H1 (cell line): ENCODE measurements around the gene PLA2G4F. TPM values are rescaled to one million over a fixed set of nuclear protein-coding genes. Genes with fewer than 3 reads are reported as not detected.

Experiments used
- BACH1 ChIP-seq: IDR thresholded peaks from 2 replicates; pipeline ENCODE4 v1.6.1; 2012; ENCODE audit warnings: low read length, improper control_type of control experiment
- HDAC6 ChIP-seq: IDR thresholded peaks from one replicate; pipeline ENCODE4 v1.7.1; 2012; ENCODE audit warnings: low read depth, mild to moderate bottlenecking, inconsistent platforms, low read length, moderate library complexity
- KDM5A ChIP-seq: fragments of 200-600 bp; IDR thresholded peaks from 2 replicates; pipeline ENCODE4 v1.7.1; 2012; ENCODE audit warnings: mild to moderate bottlenecking, low read length, inconsistent platforms, mixed read lengths
- NANOG ChIP-seq: IDR thresholded peaks from 2 replicates; pipeline ENCODE4 v1.6.1; 2011; ENCODE audit warnings: low read length, low read depth, mild to moderate bottlenecking, inconsistent platforms; ENCODE audit not compliant: insufficient read depth, poor library complexity, severe bottlenecking
- NRF1 ChIP-seq: IDR thresholded peaks from 2 replicates; pipeline ENCODE4 v1.6.1; 2011; ENCODE audit warnings: mild to moderate bottlenecking, low read depth, low read length, improper control_type of control experiment
- RFX5 ChIP-seq: IDR thresholded peaks from 2 replicates; pipeline ENCODE4 v1.6.1; 2011; ENCODE audit warnings: low read depth, low read length, improper control_type of control experiment, borderline replicate concordance
- SIRT6 ChIP-seq: IDR thresholded peaks from one replicate; pipeline ENCODE4 v1.7.1; 2012; ENCODE audit warnings: low read length, inconsistent platforms
- SIX5 ChIP-seq: IDR thresholded peaks from 2 replicates; pipeline ENCODE4 v1.6.1; 2011; ENCODE audit warnings: mild to moderate bottlenecking, low read depth, low read length
- polyA plus RNA-seq, 7 experiments: library from polyadenylated mRNA; depleted of rRNA in 3 of 7; stranded (reverse) in 5 of 7; unstranded in 2 of 7; fragments of >200 nt in 5 of 7; fragments of 200-250 nt in 2 of 7; gene quantifications; 1 replicate in 5 of 7; 2 replicates in 1 of 7; 4 replicates in 1 of 7; pipeline versions ENCODE4 v1.2.1 to v1.2.3, GENCODE V29; 2011 to 2013; ENCODE audit warnings: missing spikeins in 2 of 7, mixed read lengths in 2 of 7
- total RNA-seq: library from RNA; stranded (reverse); fragmentation: NEBNext Ultra II Directional; extraction: Animal tissue kit (Norgen Biotek cat#: 25700); gene quantifications from 2 replicates; pipeline ENCODE4 v1.2.1, GENCODE V29; 2021
- TF ChIP-seq, protein P1 (sequence below): fragments of 300-600 bp; sonication (generic); IDR thresholded peaks from 2 replicates; pipeline ENCODE4 v1.7.1; 2012; ENCODE audit warnings: low read length, moderate library complexity, mild to moderate bottlenecking, inconsistent platforms; ENCODE audit not compliant: insufficient replicate concordance
- TF ChIP-seq, protein P2 (sequence below): IDR thresholded peaks from 2 replicates; pipeline ENCODE4 v1.6.1; 2012; ENCODE audit warnings: inconsistent platforms

Gene PLA2G4F
- total and polyA plus RNA-seq, 2 of the 8 experiments (the other 6 are each of a cell fraction or from before 2014, with no cell fraction given): not detected

DNA sequence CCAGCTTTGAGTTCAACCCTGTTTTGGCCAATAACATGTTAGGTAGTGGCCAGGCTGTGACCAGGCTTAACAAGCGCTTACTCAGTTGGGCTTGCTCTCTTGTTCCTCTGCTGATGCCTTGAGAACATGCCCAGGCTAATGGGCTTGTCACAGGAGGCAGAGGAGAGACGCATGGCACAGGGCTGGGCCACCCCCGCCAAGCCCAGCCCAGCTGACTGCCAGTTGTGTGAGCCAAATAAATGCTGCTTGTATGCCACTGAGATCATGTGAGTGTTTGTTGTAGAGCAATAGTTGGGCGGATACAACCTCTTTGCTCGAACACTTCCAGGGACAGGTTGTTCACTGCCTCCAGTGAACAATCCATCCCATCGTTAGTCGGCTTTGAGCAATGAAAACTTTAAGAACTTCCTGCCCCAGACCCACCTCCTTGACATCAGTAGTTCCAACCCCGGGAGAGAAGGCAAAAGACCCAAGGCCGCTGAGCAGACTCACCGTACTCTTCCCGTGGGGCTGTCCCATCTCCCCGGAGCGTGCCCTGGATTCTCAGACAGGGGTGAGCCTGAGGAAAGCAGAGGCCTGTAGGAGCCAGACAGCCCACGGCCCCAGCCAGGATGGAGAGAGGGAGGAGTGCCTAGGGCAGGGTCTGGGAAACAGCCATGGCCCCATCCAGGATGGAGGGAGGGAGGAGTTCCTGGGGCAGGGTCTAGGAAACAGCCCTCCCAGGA, 4.1 kb downstream of the PLA2G4F start (continued):
- TF ChIP-seq, protein P1, sequence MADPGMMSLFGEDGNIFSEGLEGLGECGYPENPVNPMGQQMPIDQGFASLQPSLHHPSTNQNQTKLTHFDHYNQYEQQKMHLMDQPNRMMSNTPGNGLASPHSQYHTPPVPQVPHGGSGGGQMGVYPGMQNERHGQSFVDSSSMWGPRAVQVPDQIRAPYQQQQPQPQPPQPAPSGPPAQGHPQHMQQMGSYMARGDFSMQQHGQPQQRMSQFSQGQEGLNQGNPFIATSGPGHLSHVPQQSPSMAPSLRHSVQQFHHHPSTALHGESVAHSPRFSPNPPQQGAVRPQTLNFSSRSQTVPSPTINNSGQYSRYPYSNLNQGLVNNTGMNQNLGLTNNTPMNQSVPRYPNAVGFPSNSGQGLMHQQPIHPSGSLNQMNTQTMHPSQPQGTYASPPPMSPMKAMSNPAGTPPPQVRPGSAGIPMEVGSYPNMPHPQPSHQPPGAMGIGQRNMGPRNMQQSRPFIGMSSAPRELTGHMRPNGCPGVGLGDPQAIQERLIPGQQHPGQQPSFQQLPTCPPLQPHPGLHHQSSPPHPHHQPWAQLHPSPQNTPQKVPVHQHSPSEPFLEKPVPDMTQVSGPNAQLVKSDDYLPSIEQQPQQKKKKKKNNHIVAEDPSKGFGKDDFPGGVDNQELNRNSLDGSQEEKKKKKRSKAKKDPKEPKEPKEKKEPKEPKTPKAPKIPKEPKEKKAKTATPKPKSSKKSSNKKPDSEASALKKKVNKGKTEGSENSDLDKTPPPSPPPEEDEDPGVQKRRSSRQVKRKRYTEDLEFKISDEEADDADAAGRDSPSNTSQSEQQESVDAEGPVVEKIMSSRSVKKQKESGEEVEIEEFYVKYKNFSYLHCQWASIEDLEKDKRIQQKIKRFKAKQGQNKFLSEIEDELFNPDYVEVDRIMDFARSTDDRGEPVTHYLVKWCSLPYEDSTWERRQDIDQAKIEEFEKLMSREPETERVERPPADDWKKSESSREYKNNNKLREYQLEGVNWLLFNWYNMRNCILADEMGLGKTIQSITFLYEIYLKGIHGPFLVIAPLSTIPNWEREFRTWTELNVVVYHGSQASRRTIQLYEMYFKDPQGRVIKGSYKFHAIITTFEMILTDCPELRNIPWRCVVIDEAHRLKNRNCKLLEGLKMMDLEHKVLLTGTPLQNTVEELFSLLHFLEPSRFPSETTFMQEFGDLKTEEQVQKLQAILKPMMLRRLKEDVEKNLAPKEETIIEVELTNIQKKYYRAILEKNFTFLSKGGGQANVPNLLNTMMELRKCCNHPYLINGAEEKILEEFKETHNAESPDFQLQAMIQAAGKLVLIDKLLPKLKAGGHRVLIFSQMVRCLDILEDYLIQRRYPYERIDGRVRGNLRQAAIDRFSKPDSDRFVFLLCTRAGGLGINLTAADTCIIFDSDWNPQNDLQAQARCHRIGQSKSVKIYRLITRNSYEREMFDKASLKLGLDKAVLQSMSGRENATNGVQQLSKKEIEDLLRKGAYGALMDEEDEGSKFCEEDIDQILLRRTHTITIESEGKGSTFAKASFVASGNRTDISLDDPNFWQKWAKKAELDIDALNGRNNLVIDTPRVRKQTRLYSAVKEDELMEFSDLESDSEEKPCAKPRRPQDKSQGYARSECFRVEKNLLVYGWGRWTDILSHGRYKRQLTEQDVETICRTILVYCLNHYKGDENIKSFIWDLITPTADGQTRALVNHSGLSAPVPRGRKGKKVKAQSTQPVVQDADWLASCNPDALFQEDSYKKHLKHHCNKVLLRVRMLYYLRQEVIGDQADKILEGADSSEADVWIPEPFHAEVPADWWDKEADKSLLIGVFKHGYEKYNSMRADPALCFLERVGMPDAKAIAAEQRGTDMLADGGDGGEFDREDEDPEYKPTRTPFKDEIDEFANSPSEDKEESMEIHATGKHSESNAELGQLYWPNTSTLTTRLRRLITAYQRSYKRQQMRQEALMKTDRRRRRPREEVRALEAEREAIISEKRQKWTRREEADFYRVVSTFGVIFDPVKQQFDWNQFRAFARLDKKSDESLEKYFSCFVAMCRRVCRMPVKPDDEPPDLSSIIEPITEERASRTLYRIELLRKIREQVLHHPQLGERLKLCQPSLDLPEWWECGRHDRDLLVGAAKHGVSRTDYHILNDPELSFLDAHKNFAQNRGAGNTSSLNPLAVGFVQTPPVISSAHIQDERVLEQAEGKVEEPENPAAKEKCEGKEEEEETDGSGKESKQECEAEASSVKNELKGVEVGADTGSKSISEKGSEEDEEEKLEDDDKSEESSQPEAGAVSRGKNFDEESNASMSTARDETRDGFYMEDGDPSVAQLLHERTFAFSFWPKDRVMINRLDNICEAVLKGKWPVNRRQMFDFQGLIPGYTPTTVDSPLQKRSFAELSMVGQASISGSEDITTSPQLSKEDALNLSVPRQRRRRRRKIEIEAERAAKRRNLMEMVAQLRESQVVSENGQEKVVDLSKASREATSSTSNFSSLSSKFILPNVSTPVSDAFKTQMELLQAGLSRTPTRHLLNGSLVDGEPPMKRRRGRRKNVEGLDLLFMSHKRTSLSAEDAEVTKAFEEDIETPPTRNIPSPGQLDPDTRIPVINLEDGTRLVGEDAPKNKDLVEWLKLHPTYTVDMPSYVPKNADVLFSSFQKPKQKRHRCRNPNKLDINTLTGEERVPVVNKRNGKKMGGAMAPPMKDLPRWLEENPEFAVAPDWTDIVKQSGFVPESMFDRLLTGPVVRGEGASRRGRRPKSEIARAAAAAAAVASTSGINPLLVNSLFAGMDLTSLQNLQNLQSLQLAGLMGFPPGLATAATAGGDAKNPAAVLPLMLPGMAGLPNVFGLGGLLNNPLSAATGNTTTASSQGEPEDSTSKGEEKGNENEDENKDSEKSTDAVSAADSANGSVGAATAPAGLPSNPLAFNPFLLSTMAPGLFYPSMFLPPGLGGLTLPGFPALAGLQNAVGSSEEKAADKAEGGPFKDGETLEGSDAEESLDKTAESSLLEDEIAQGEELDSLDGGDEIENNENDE: no peak
- TF ChIP-seq, protein P2, sequence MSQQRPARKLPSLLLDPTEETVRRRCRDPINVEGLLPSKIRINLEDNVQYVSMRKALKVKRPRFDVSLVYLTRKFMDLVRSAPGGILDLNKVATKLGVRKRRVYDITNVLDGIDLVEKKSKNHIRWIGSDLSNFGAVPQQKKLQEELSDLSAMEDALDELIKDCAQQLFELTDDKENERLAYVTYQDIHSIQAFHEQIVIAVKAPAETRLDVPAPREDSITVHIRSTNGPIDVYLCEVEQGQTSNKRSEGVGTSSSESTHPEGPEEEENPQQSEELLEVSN: no peak
- TF ChIP-seq HDAC6: no peak
- no peak for TF ChIP-seq BACH1
- TF ChIP-seq KDM5A: no peak
- TF ChIP-seq NRF1: no peak
- TF ChIP-seq SIX5: no peak
- TF ChIP-seq RFX5: no peak
- TF ChIP-seq NANOG: no peak
- no peak for TF ChIP-seq SIRT6
